A549 (cell line): ENCODE results near the gene ST14. TPM values are rescaled to one million over a fixed set of nuclear protein-coding genes. Genes with fewer than 3 reads are reported as not detected.

Experiments used
- ATAC-seq, 2 experiments: fragments of 200-7000 bp in 1 of 2; fragments of >200 bp in 1 of 2; cut with Nextera tagmentation in 1 of 2; cut with Tn5 transposase in 1 of 2; 3 replicates each; pipeline versions ENCODE4 v1.8.0 to v1.9.1; 2018 to 2020; ENCODE audit warnings: mild to moderate bottlenecking in 1 of 2, moderate library complexity in 1 of 2
- CTCF ChIA-PET: fragments of 300-600 bp; sonication (Branson Sonifier 250); formaldehyde crosslinking; extraction: SDS; loops from one replicate; lab custom pipeline; 2021; ENCODE audit warnings: antibody characterized with exemption, inconsistent platforms; lab: Yijun Ruan, JAX
- POLR2A ChIA-PET: fragments of 350-600 bp; formaldehyde crosslinking; extraction: SDS; loops from one replicate; lab custom pipeline; 2021; ENCODE audit warnings: antibody characterized with exemption, inconsistent platforms; lab: Yijun Ruan, JAX
- DNase-seq, 2 experiments: peaks; one replicate each; pipeline versions ENCODE4 v3.0.0 to v3.0.0-alpha.2; 2011 to 2016; ENCODE audit warnings: low read depth in 1 of 2, low spot score in 1 of 2
- FAIRE-seq: peaks from 2 replicates; lab custom pipeline; 2011; peaks lifted over from hg19 to GRCh38; lab: Jason Lieb, UNC
- H3K27ac ChIP-seq, 2 experiments: fragments of >200 bp; sonication (Bioruptor Twin); formaldehyde crosslinking; 3 replicates each; pipeline ENCODE4 v1.5.1; 2016 to 2017
- H3K4me1 ChIP-seq: fragments of >200 bp; sonication (Bioruptor Twin); formaldehyde crosslinking; 3 replicates; pipeline ENCODE4 v1.6.1; 2016
- H3K4me2 ChIP-seq: fragments of >200 bp; sonication (Bioruptor Twin); formaldehyde crosslinking; 3 replicates; pipeline ENCODE4 v1.6.1; 2016
- H3K4me3 ChIP-seq: fragments of >200 bp; sonication (Bioruptor Twin); formaldehyde crosslinking; 3 replicates; pipeline ENCODE4 v1.5.1; 2016
- H3K9me3 ChIP-seq: fragments of >200 bp; sonication (Bioruptor Twin); formaldehyde crosslinking; 3 replicates; pipeline ENCODE4 v1.6.1; 2016
- BCL3 ChIP-seq: fragments of >200 bp; sonication (Bioruptor Twin); formaldehyde crosslinking; IDR thresholded peaks from 3 replicates; pipeline ENCODE4 v1.6.1; 2016
- BHLHE40 ChIP-seq: IDR thresholded peaks from 2 replicates; pipeline ENCODE4 v1.6.1; 2012; ENCODE audit warnings: low read depth, low read length, inconsistent platforms
- CBX2 ChIP-seq: fragments of 200-600 bp; sonication (generic); IDR thresholded peaks from 2 replicates; pipeline ENCODE4 v1.6.1; 2016; ENCODE audit warnings: low read depth, mild to moderate bottlenecking, borderline replicate concordance
- CBX8 ChIP-seq: fragments of 200-600 bp; sonication (generic); IDR thresholded peaks from 2 replicates; pipeline ENCODE4 v1.6.1; 2016
- E2F6 ChIP-seq: IDR thresholded peaks from 2 replicates; pipeline ENCODE4 v1.6.1; 2012; ENCODE audit warnings: low read depth, borderline replicate concordance
- EP300 ChIP-seq, 2 experiments: fragments of >200 bp; sonication (Bioruptor Twin); formaldehyde crosslinking; IDR thresholded peaks; 2 replicates in 1 of 2; 3 replicates in 1 of 2; pipeline ENCODE4 v1.6.1; 2016 to 2017
- ESRRA ChIP-seq: fragments of 150-350 bp; IDR thresholded peaks from 2 replicates; pipeline ENCODE4 v1.6.1; 2014; ENCODE audit warnings: mild to moderate bottlenecking, low read length, borderline replicate concordance
- FOSL2 ChIP-seq, 2 experiments: fragments of 450-650 bp in 1 of 2; fragments of >200 bp in 1 of 2; sonication (Bioruptor Twin) in 1 of 2; formaldehyde crosslinking; IDR thresholded peaks; 2 replicates each; pipeline versions ENCODE4 v1.5.0 to v1.6.1; 2016 to 2020; ENCODE audit warnings: mild to moderate bottlenecking in 1 of 2, moderate library complexity in 1 of 2
- FOXS1 ChIP-seq: fragments of 250-450 bp; sonication (Bioruptor Pico); IDR thresholded peaks from 2 replicates; pipeline ENCODE4 v1.5.0; 2020; ENCODE audit warnings: mild to moderate bottlenecking, moderate library complexity
- HES2 ChIP-seq: fragments of >200 bp; sonication (Bioruptor Twin); formaldehyde crosslinking; IDR thresholded peaks from 2 replicates; pipeline ENCODE4 v1.6.1; 2016
- HMGXB4 ChIP-seq: fragments of 250-450 bp; sonication (Bioruptor Pico); IDR thresholded peaks from 2 replicates; pipeline ENCODE4 v1.5.0; 2021; ENCODE audit warnings: mild to moderate bottlenecking, moderate library complexity, borderline replicate concordance
- HOXB13 ChIP-seq: fragments of 250-450 bp; sonication (Bioruptor Pico); IDR thresholded peaks from 2 replicates; pipeline ENCODE4 v1.5.0; 2020; ENCODE audit warnings: low read depth, mild to moderate bottlenecking, moderate library complexity
- JUN ChIP-seq, 2 experiments: fragments of >200 bp; sonication (Bioruptor Twin); formaldehyde crosslinking; IDR thresholded peaks; 2 replicates in 1 of 2; 3 replicates in 1 of 2; pipeline ENCODE4 v1.6.1; 2016 to 2017
- JUNB ChIP-seq: fragments of >200 bp; sonication (Bioruptor Twin); formaldehyde crosslinking; IDR thresholded peaks from 2 replicates; pipeline ENCODE4 v1.6.1; 2016
- KDM1A ChIP-seq: fragments of 200-600 bp; sonication (generic); IDR thresholded peaks from 2 replicates; pipeline ENCODE4 v1.6.1; 2016; ENCODE audit warnings: low read depth, mild to moderate bottlenecking
- KDM5A ChIP-seq: fragments of 200-600 bp; sonication (generic); IDR thresholded peaks from 2 replicates; pipeline ENCODE4 v1.6.1; 2016; ENCODE audit warnings: antibody characterized with exemption, mild to moderate bottlenecking
- MAX ChIP-seq: IDR thresholded peaks from 2 replicates; pipeline ENCODE4 v1.6.1; 2012
- MYC ChIP-seq: IDR thresholded peaks from 2 replicates; pipeline ENCODE4 v1.6.1; 2012; ENCODE audit warnings: mild to moderate bottlenecking, inconsistent platforms, low read length, improper control_type of control experiment, borderline replicate concordance
- NFE2L2 ChIP-seq: fragments of 150-350 bp; conservative IDR thresholded peaks from 2 replicates; pipeline ENCODE4 v1.6.1; 2014; ENCODE audit warnings: low read length
- PHF8 ChIP-seq: fragments of 200-600 bp; sonication (generic); IDR thresholded peaks from 2 replicates; pipeline ENCODE4 v1.6.1; 2016; ENCODE audit warnings: low read depth, mild to moderate bottlenecking, antibody characterized with exemption, moderate library complexity, borderline replicate concordance
- POLR2AphosphoS2 ChIP-seq: conservative IDR thresholded peaks from 2 replicates; pipeline ENCODE4 v1.6.1; 2012; ENCODE audit warnings: low read length, improper control_type of control experiment, inconsistent platforms
- RAD21 ChIP-seq, 2 experiments: fragments of >200 bp in 1 of 2; sonication (Bioruptor Twin) in 1 of 2; formaldehyde crosslinking in 1 of 2; IDR thresholded peaks in 1 of 2; conservative IDR thresholded peaks in 1 of 2; 2 replicates in 1 of 2; 3 replicates in 1 of 2; pipeline ENCODE4 v1.6.1; 2012 to 2018; ENCODE audit warnings: inconsistent platforms in 1 of 2
- RCOR1 ChIP-seq: fragments of 150-350 bp; IDR thresholded peaks from 2 replicates; pipeline ENCODE4 v1.6.1; 2014; ENCODE audit warnings: antibody characterized with exemption, low read length, low read depth
- SMC3 ChIP-seq: fragments of >200 bp; sonication (Bioruptor Twin); formaldehyde crosslinking; IDR thresholded peaks from 3 replicates; pipeline ENCODE4 v1.6.1; 2018; ENCODE audit warnings: inconsistent platforms
- TFCP2L1 ChIP-seq: fragments of 250-450 bp; sonication (Bioruptor Pico); IDR thresholded peaks from 2 replicates; pipeline ENCODE4 v1.5.0; 2021; ENCODE audit warnings: mild to moderate bottlenecking
- TP53 ChIP-seq: fragments of 250-450 bp; sonication (Bioruptor Pico); IDR thresholded peaks from 2 replicates; pipeline ENCODE4 v1.5.0; 2021; ENCODE audit warnings: mild to moderate bottlenecking, moderate library complexity
- USF2 ChIP-seq: fragments of 450-650 bp; IDR thresholded peaks from 2 replicates; pipeline ENCODE4 v1.6.1; 2014; ENCODE audit warnings: antibody characterized with exemption
- WGBS: methylation state at CpG from one replicate; pipeline ENCODE4 v1.1.6; 2017; ENCODE audit errors: missing lambda C conversion rate; 5-methylcytosine and 5-hydroxymethylcytosine counted together
- polyA plus RNA-seq, 4 experiments: library from polyadenylated mRNA; depleted of rRNA in 3 of 4; stranded (reverse); fragments of >200 nt; fragmentation: RNase III in 1 of 4; extraction: RNeasy Plus Mini Kit Qiagen cat#74134 plus additional on column Dnase treatment in 1 of 4; gene quantifications; 2 replicates in 3 of 4; 3 replicates in 1 of 4; pipeline ENCODE4 v1.2.3, GENCODE V29; 2011 to 2017

Gene ST14
- polyA plus RNA-seq, 2 of the 4 experiments (the other 2 are of a cell fraction) = 0.05 to 0.17 TPM

GRCh38 chr11:130123414-130124040, 36.1 kb upstream of the ST14 start:
- FAIRE-seq = no peak
- Histone ChIP-seq H3K27ac (peak overlapping the region; percentile 46 to 86), H3K9me3 (no peaks in the 10 kb centered on the region), H3K4me3 (no peak overlapping the region), H3K4me2 (peak overlapping the region; percentile 67), H3K4me1 (peaks cover 16% of the 10 kb centered on the region)
- ChIA-PET CTCF (interaction anchor here (0.7 to 3.1 kb wide), 7 partner anchors 8 to 338 kb away, joined by 3 to 15 read pairs (median 3); no protein-coding TSS in a partner anchor), POLR2A (interaction anchor here (0.6 to 1.8 kb wide), 4 partner anchors 53 to 262 kb away, joined by 3 to 24 read pairs (median 6); partner anchors contain the start of genes APLP2 and PRDM10)
- TF ChIP-seq POLR2AphosphoS2 (no peak), HMGXB4 (CRISPR knock-in tag) (no peak), PHF8 (no peak), USF2 (no peak), TFCP2L1 (CRISPR knock-in tag) (no peak), MAX (no peak), E2F6 (no peak), HES2 (no peak), FOSL2 (IDR thresholded peaks at IDR 0.05) (no peak), FOSL2 (CRISPR knock-in tag; IDR thresholded peaks at IDR 0.05) (no peak), NFE2L2 (no peak), BCL3 (no peak), KDM1A (no peak)
- no peak for ATAC-seq
- DNase-seq = no peak
- WGBS = 89% methylated on average over 32 of the region's 32 CpGs

GRCh38 chr11:130124096-130124495, 35.5 kb upstream of the ST14 start:
- CTCF ChIA-PET = interaction anchor here (0.7 to 3.1 kb wide), 7 partner anchors 8 to 203 kb away, joined by 3 to 15 read pairs (median 3); no protein-coding TSS in a partner anchor
- no peak overlapping the region for H3K4me3 ChIP-seq
- no peak for FAIRE-seq
- POLR2A ChIA-PET = interaction anchor here (0.6 to 1.8 kb wide), 4 partner anchors 53 to 263 kb away, joined by 3 to 24 read pairs (median 6); partner anchors contain the start of genes APLP2 and PRDM10
- DNase-seq = peak; percentile 22 to 70
- H3K27ac ChIP-seq = peak overlapping the region; percentile 46 to 86
- H3K9me3 ChIP-seq = no peaks in the 10 kb centered on the region
- H3K4me1 ChIP-seq = peaks cover 16% of the 10 kb centered on the region
- 17% methylated on average over 4 of the region's 4 CpGs for WGBS
- peak overlapping the region; percentile 67 for H3K4me2 ChIP-seq
- ATAC-seq = peak; percentile 94 to 99
- TF ChIP-seq TP53 (CRISPR knock-in tag) (no peak), BCL3 (peak; percentile 31; the same call in 1 of the 3 replicates), ESRRA (no peak), HOXB13 (no peak), CBX2 (no peak), HES2 (peak; percentile 52; the same call in 1 of the 2 replicates), BHLHE40 (no peak), FOSL2 (IDR thresholded peaks at IDR 0.05) (peak; percentile 61), FOSL2 (CRISPR knock-in tag; IDR thresholded peaks at IDR 0.05) (peak; percentile 74), USF2 (no peak), FOXS1 (CRISPR knock-in tag) (no peak), MYC (no peak), JUNB (peak; percentile 52), RAD21 (conservative IDR thresholded peaks at IDR 0.05 in 1 of 2, IDR thresholded peaks at IDR 0.05 in 1 of 2) (peak in 1 of 2 experiments; percentile 13; a peak in 1 of 5 replicates), JUN (IDR thresholded peaks at IDR 0.05) (peak in 1 of 2 experiments; percentile 56; a peak in 1 of 5 replicates), SMC3 (0 out of 3 replicates have a peak, but pooled peaks have one; percentile 24), RCOR1 (no peak), EP300 (IDR thresholded peaks at IDR 0.05) (peak in 1 of 2 experiments; percentile 34; a peak in 1 of 5 replicates), KDM5A (no peak), CBX8 (no peak)
